Stimulated activated CD8-positive, alpha-beta memory T cell treated with anti-CD3 and anti-CD28 coated beads, Interleukin-15, amount 100 ng/mL, for 1 hour (primary cell): ENCODE data around the gene PUS1.

ENCODE experiments used
- DNase-seq: peaks from one replicate; pipeline ENCODE4 v3.0.0-alpha.2; 2020; ENCODE audit warnings: low read depth

The PUS1 gene

GRCh38 chr12:131916306-131917138, 12.6 kb upstream of the PUS1 start:
- no peak for DNase-seq

DNA sequence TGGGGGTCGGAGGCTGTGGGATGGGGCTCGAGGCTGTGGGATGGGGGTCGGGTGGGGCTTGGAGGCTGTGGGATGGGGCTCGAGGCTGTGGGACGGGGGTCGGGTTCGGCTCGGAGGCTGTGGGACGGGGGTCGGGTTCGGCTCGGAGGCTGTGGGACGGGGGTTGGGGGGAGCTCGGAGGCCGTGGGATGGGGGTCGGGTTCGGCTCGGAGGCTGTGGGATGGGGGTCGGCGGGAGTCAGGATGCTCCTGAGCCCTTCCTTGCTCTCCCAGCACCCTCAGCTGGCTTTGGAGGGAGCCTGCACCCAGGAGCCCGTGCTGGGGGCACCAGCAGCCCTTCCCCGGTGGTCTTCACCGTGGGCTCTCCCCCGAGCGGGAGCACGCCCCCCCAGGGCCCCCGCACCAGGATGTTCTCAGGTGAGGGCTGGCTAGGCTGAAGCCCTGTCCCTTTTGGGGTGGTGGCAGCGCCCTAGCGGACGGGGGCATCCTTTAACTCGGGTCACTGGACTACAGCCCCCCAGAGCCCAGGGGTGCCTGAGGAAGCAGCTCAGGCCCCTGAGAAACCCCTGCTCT, 11.9 kb upstream of the PUS1 start:
- DNase-seq: no peak

GRCh38 chr12:131917711-131918306, 11.3 kb upstream of the PUS1 start:
- DNase-seq: no peak

- no peak for DNase-seq
These were observed 10.6 kb upstream of the PUS1 start for GRCh38 chr12:131918311-131919050.

GRCh38 chr12:131919051-131919347, 10.1 kb upstream of the PUS1 start:
- no peak for DNase-seq

GRCh38 chr12:131919366-131920156, 9.5 kb upstream of the PUS1 start:
- no peak for DNase-seq

- no peak for DNase-seq
These were observed 8.9 kb upstream of the PUS1 start for GRCh38 chr12:131920157-131920508.

DNA sequence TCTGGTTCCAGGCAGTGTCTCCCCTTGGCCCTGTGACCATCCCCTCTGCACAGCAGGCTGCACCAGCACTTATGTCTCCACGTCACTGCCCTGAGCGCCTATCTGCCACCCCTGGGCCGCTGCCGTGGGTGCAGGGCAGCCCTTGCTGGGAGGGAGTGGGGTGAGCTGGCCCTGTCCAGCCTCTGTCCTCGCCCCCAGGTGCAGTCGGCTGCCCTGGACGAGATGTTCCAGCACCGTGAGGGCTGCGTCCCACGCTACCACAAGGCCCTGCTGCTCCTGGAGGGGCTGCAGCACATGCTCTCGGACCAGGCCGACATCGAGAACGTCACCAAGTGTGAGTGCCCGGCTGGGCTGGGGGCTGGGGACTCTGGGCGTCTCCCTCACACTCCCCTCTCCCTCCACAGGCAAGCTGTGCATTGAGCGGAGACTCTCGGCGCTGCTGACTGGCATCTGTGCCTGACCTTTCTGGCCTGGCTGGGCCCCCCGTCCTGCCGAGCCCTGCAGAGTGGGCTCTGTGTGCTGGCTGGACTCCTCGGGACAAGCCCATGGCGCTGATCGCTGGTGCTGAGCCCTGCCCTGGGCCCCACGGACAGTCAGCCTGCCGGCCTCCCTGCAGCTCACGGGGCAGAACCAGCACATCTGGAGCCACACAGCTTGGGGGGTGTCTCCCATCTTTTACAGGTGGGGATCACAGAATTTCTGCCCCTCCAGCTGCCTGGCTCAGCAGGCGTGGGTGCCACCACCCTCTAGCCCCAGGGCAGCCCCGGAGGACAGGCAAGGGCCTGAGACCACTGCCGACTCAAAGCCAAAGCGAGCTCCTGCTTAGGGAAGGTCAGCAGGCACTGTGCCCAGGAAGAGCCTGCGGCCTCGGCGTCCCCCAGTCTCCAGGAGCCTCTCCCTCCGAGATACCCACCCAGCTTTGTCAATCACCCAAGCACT, 7.9 kb upstream of the PUS1 start:
- DNase-seq: no peak

GRCh38 chr12:131921866-131922769, 7.0 kb upstream of the PUS1 start:
- no peak for DNase-seq

DNA sequence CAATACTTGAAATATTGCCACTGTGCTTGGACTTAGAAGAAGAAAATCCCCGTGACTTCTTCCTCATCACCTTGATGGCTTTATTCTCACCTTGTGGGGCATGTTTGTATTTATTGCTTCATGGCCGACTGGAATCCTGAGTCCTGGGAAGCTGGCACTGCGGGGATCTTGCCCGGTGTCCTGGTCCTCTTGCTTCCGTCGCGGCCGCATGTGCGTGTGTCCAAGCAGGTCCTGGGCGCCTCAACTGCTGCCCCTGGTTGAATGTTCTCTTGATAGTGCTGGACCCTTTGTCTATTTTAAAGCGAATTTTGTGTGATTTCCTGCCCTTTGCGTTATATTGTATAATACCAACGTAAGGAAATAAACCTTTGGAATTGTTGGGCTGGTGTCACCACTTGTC, 6.3 kb upstream of the PUS1 start:
- no peak for DNase-seq

- no peak for DNase-seq
These were observed 5.8 kb upstream of the PUS1 start for GRCh38 chr12:131923260-131923659.

- no peak for DNase-seq
These were observed 1.7 kb upstream of the PUS1 start for GRCh38 chr12:131927110-131928079.

DNA sequence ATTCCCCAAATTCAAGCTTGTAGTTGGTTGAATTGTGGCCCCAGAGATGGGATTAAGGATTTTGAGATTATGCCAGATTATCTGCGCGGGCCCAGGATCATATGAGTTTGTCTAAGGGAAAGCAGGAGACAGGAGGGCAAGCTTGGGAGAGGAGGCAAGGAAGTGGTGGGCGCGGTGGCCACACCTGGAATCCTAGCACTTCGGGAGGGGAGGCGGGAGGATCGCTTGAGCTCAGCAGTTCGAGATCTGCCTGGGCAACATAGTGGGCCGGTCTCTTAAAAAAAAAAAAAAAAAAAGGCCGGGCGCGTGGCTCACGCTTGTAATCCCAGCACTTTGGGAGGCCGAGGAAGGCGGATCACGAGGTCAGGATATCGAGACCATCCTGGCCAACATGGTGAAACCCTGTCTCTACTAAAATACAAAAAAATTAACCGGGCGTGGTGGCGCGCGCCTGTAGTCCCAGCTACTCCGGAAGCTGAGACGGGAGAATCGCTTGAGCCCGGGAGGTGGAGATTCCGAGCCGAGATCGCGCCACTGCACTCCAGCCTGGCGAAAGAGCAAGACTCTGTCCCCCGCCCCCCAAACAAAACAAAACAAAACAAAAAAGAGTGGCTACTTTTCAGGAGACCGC, 881 bp upstream of the PUS1 start:
- DNase-seq: no peak

- DNase-seq: no peak
These were observed 743 bp downstream of the PUS1 start for GRCh38 chr12:131929581-131930456.

DNA sequence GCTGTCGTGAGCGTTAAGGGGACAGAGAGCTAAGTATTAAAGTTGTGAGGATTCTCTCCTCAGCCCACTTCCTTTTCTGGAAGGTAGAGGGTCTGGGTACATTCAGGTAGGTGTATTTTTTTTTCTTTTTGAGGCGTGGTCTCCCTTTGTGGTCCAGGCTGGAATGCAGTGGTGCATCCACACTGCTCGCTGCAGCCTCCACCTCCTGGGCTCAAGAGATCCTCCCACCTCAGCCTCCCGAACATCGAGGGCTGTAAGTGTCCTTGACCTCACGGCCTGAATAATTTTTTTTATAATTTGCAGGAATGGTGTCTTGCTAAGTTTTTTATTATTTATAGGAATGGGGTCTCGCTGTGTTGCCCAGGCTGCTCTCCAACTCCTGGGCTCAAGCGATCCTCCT, 1.4 kb downstream of the PUS1 start:
- DNase-seq: no peak

DNA sequence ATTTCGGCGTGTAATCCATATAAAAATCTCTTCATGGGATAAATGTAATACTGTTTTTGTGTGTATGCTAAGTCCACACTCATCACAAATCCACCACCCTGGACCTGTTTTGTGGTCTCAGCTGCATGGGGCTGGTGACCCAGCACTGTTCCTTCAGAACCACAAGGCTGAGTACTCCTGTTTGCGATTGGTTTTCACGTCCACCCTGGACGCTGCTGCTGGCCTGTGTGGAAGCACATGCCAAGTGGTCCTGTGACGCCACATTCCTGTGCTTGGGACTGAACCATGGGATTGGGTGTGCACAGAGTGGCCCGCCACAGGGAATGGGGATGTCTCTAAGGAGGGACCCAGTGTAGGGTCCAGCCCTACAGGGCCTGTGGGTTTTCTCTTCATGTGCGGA, 4.3 kb downstream of the PUS1 start:
- no peak for DNase-seq

DNA sequence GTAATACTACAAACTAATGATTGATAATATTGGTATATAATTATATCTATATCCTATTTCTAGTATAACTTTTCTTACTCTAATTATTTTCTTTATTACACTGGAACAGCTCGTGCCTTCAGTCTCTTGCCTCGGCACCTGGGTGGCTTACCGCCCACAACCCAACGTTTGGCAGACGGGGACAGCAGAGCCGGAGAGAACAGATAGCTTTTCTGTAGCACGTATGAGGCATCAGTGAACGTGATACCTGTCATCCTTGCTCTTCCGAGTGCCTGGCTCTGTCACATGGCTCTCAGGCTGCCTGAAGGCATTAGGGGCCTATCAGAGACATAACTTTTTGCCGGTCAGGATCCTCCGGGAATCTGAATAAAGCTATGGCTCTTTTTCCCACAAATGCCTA, 5.5 kb downstream of the PUS1 start:
- DNase-seq: no peak
